ENCODE results near the gene PPP2R5A. TPM values are rescaled to one million over a fixed set of nuclear protein-coding genes. Genes with fewer than 3 reads are reported as not detected.

Gene PPP2R5A
- total and polyA plus RNA-seq, 2 of the 13 experiments (the other 11 are each of a cell fraction or from before 2014, with no cell fraction given): 22.0 to 31.4 TPM

GRCh38 chr1:212242288-212242984, 42.8 kb upstream of the PPP2R5A start (continued):
- TF ChIP-seq NONO (IDR thresholded peaks at IDR 0.05): no peak
- no peak for TF ChIP-seq NONO (CRISPR knock-in tag; conservative IDR thresholded peaks at IDR 0.05)
- no peak for TF ChIP-seq PITX1 (CRISPR knock-in tag; IDR thresholded peaks at IDR 0.05)
- no peak for TF ChIP-seq SRY (CRISPR knock-in tag; IDR thresholded peaks at IDR 0.05)
- 0 out of 2 replicates have a peak, but pooled peaks have one; percentile 60 for TF ChIP-seq KAT7 (CRISPR knock-in tag; IDR thresholded peaks at IDR 0.05; ENCODE audit: borderline replicate concordance)
- TF ChIP-seq AHR (CRISPR knock-in tag; IDR thresholded peaks at IDR 0.05): no peak
- no peak for TF ChIP-seq JUNB (CRISPR knock-in tag; IDR thresholded peaks at IDR 0.05; ENCODE audit: borderline replicate concordance)
- no peak for TF ChIP-seq THAP7 (CRISPR knock-in tag; IDR thresholded peaks at IDR 0.05)
- no peak for TF ChIP-seq ZNF235 (CRISPR knock-in tag; IDR thresholded peaks at IDR 0.05; ENCODE audit: borderline replicate concordance)
- no peak for TF ChIP-seq PRDM15 (CRISPR knock-in tag; IDR thresholded peaks at IDR 0.05)
- no peak for TF ChIP-seq ZNF207 (IDR thresholded peaks at IDR 0.05; ENCODE audit: borderline replicate concordance)
- peak; percentile 92 for TF ChIP-seq RXRB (CRISPR knock-in tag; IDR thresholded peaks at IDR 0.05; ENCODE audit: borderline replicate concordance)
- no peak for TF ChIP-seq ZSCAN25 (CRISPR knock-in tag; IDR thresholded peaks at IDR 0.05)
- no peak; the same call in 1 of the 2 replicates for TF ChIP-seq ZNF292 (CRISPR knock-in tag; IDR thresholded peaks at IDR 0.05; ENCODE audit: borderline replicate concordance, low read depth)
- TF ChIP-seq CREB1 (IDR thresholded peaks at IDR 0.05): no peak
- peak; percentile 74 for TF ChIP-seq CREB1 (CRISPR knock-in tag; IDR thresholded peaks at IDR 0.05)
- no peak for TF ChIP-seq ZNF776 (CRISPR knock-in tag; IDR thresholded peaks at IDR 0.05)
- peak; percentile 42; the same call in 1 of the 2 replicates for TF ChIP-seq DNMT3B (CRISPR knock-in tag; conservative IDR thresholded peaks at IDR 0.05)
- peak; percentile 73 for TF ChIP-seq PAXIP1 (CRISPR knock-in tag; conservative IDR thresholded peaks at IDR 0.05)
- TF ChIP-seq ZEB1 (IDR thresholded peaks at IDR 0.05; ENCODE audit: insufficient replicate concordance, low read depth): peak; percentile 31
- no peak for TF ChIP-seq LCORL (IDR thresholded peaks at IDR 0.05)
- TF ChIP-seq LCORL (CRISPR knock-in tag; IDR thresholded peaks at IDR 0.05): peak; percentile 59; the same call in 1 of the 2 replicates
- no peak for TF ChIP-seq ZNF501 (CRISPR knock-in tag; IDR thresholded peaks at IDR 0.05)
- TF ChIP-seq FOXK1 (CRISPR knock-in tag; IDR thresholded peaks at IDR 0.05; ENCODE audit: borderline replicate concordance, low read depth): peak; percentile 62; the same call in 1 of the 2 replicates

Data from HepG2 (cell line).